WTC11 (cell line): ENCODE data around the gene TNFRSF13B. TPM values are rescaled to one million over a fixed set of nuclear protein-coding genes. Genes with fewer than 3 reads are reported as not detected.

ENCODE experiments used
- ATAC-seq: fragments of 200-7000 bp; cut with Tn5 transposase; 2 replicates; pipeline ENCODE4 v1.10.0; 2021; ENCODE audit warnings: mild to moderate bottlenecking, moderate library complexity
- CTCF ChIA-PET: fragments of 300-600 bp; sonication (Branson Sonifier 250); formaldehyde crosslinking; loops from one replicate; lab custom pipeline; 2021; ENCODE audit warnings: antibody characterized with exemption; lab: Charles Lee
- POLR2A ChIA-PET: fragments of 350-600 bp; sonication (Branson Sonifier 250); formaldehyde crosslinking; loops from one replicate; lab custom pipeline; 2021; ENCODE audit warnings: antibody characterized with exemption; lab: Charles Lee
- DNase-seq: peaks from one replicate; pipeline ENCODE4 v3.0.0; 2021; ENCODE audit warnings: low spot score
- H3K27ac Mint-ChIP-seq: 2 replicates; pipeline ENCODE4 v1.8.0; 2021; ENCODE audit warnings: mixed read lengths
- H3K27me3 Mint-ChIP-seq: 2 replicates; pipeline ENCODE4 v1.8.0; 2021; ENCODE audit warnings: low read depth, mild to moderate bottlenecking, moderate library complexity, mixed read lengths
- H3K36me3 Mint-ChIP-seq: 2 replicates; pipeline ENCODE4 v1.8.0; 2021; ENCODE audit warnings: mixed read lengths
- H3K4me1 Mint-ChIP-seq: 2 replicates; pipeline ENCODE4 v1.8.0; 2022; ENCODE audit warnings: mixed read lengths
- H3K4me3 Mint-ChIP-seq: 2 replicates; pipeline ENCODE4 v1.8.0; 2021; ENCODE audit warnings: mild to moderate bottlenecking, moderate library complexity, mixed read lengths
- H3K9me3 Mint-ChIP-seq: 2 replicates; pipeline ENCODE4 v1.8.0; 2021; ENCODE audit warnings: mixed read lengths
- ATF2 ChIP-seq: sonication (generic); formaldehyde crosslinking; IDR thresholded peaks from 2 replicates; pipeline ENCODE4 v1.8.1; 2022; ENCODE audit warnings: low read depth, missing genetic modification reagents, borderline replicate concordance
- ATF3 ChIP-seq: sonication (generic); formaldehyde crosslinking; conservative IDR thresholded peaks from 2 replicates; pipeline ENCODE4 v1.8.1; 2022; ENCODE audit warnings: mild to moderate bottlenecking, missing genetic modification reagents
- ATF6 ChIP-seq: sonication (generic); formaldehyde crosslinking; IDR thresholded peaks from 2 replicates; pipeline ENCODE4 v1.8.1; 2023; ENCODE audit warnings: mild to moderate bottlenecking, missing genetic modification reagents
- CREB1 ChIP-seq: sonication (generic); formaldehyde crosslinking; IDR thresholded peaks from 2 replicates; pipeline ENCODE4 v1.8.0; 2023; ENCODE audit warnings: mild to moderate bottlenecking, missing genetic modification reagents
- E2F1 ChIP-seq: sonication (generic); formaldehyde crosslinking; IDR thresholded peaks from 2 replicates; pipeline ENCODE4 v1.8.0; 2022; ENCODE audit warnings: mild to moderate bottlenecking, missing genetic modification reagents
- E2F5 ChIP-seq: sonication (generic); formaldehyde crosslinking; IDR thresholded peaks from 2 replicates; pipeline ENCODE4 v1.8.1; 2022; ENCODE audit warnings: mild to moderate bottlenecking, moderate library complexity, missing genetic modification reagents
- HMGA2 ChIP-seq: fragments of 250-450 bp; sonication (Bioruptor Pico); IDR thresholded peaks from 2 replicates; pipeline ENCODE4 v1.4.0; 2021; ENCODE audit warnings: mild to moderate bottlenecking, moderate library complexity
- JAZF1 ChIP-seq: fragments of 250-450 bp; sonication (Bioruptor Pico); IDR thresholded peaks from 2 replicates; pipeline ENCODE4 v1.9.0; 2021; ENCODE audit warnings: moderate library complexity, mild to moderate bottlenecking, inconsistent platforms
- KAT7 ChIP-seq: sonication (generic); formaldehyde crosslinking; IDR thresholded peaks from 2 replicates; pipeline ENCODE4 v1.8.1; 2023; ENCODE audit warnings: missing genetic modification reagents, mild to moderate bottlenecking, borderline replicate concordance
- MXD4 ChIP-seq: fragments of 250-450 bp; sonication (Bioruptor Pico); IDR thresholded peaks from 2 replicates; pipeline ENCODE4 v1.8.0; 2021; ENCODE audit warnings: mild to moderate bottlenecking, moderate library complexity, borderline replicate concordance
- MYBL2 ChIP-seq: sonication (generic); formaldehyde crosslinking; IDR thresholded peaks from 2 replicates; pipeline ENCODE4 v1.8.1; 2023; ENCODE audit warnings: mild to moderate bottlenecking, moderate library complexity, missing genetic modification reagents
- NFE2L1 ChIP-seq: sonication (generic); formaldehyde crosslinking; IDR thresholded peaks from 2 replicates; pipeline ENCODE4 v1.8.1; 2023; ENCODE audit warnings: missing genetic modification reagents
- NR2C2 ChIP-seq: sonication (generic); formaldehyde crosslinking; IDR thresholded peaks from 2 replicates; pipeline ENCODE4 v1.8.0; 2022; ENCODE audit warnings: mild to moderate bottlenecking, missing genetic modification reagents
- TEAD1 ChIP-seq: sonication (generic); formaldehyde crosslinking; IDR thresholded peaks from 2 replicates; pipeline ENCODE4 v1.8.0; 2022; ENCODE audit warnings: mild to moderate bottlenecking, missing genetic modification reagents
- ZBTB43 ChIP-seq: sonication (generic); formaldehyde crosslinking; IDR thresholded peaks from 2 replicates; pipeline ENCODE4 v1.8.1; 2023; ENCODE audit warnings: mild to moderate bottlenecking, missing genetic modification reagents
- ZNF263 ChIP-seq: sonication (generic); formaldehyde crosslinking; IDR thresholded peaks from 2 replicates; pipeline ENCODE4 v1.8.1; 2022; ENCODE audit warnings: low read depth, mild to moderate bottlenecking, moderate library complexity, missing genetic modification reagents
- ZNF317 ChIP-seq: sonication (generic); formaldehyde crosslinking; IDR thresholded peaks from 2 replicates; pipeline ENCODE4 v1.8.1; 2023; ENCODE audit warnings: low read depth, mild to moderate bottlenecking, moderate library complexity, missing genetic modification reagents, borderline replicate concordance
- ZNF416 ChIP-seq: fragments of 250-450 bp; sonication (Bioruptor Pico); IDR thresholded peaks from 2 replicates; pipeline ENCODE4 v1.9.0; 2021; ENCODE audit warnings: mild to moderate bottlenecking, inconsistent platforms
- ZNF423 ChIP-seq: fragments of 250-450 bp; sonication (Bioruptor Pico); IDR thresholded peaks from 2 replicates; pipeline ENCODE4 v2.1.2; 2022; ENCODE audit warnings: mild to moderate bottlenecking, moderate library complexity
- ZNF671 ChIP-seq: fragments of 250-450 bp; sonication (Bioruptor Pico); IDR thresholded peaks from 2 replicates; pipeline ENCODE4 v1.8.0; 2021; ENCODE audit warnings: mild to moderate bottlenecking
- total RNA-seq: library from RNA; stranded (reverse); gene quantifications from 3 replicates; pipeline ENCODE4 v1.2.3, GENCODE V29; 2021

Gene TNFRSF13B
- total RNA-seq, 1 experiment from 2014 or later, result not detected

- peaks cover 9% of the 10 kb centered on the region; the same call in 1 of the 2 replicates for H3K4me1 Mint-ChIP-seq
- POLR2A ChIA-PET, result no interaction called here
- ATAC-seq, result peak; percentile 84
- TF ChIP-seq ZNF423 (CRISPR knock-in tag) (no peak), CREB1 (no peak), ATF2 (CRISPR knock-in tag) (no peak), E2F1 (no peak), MXD4 (no peak), ATF6 (CRISPR knock-in tag) (no peak), ZNF416 (CRISPR knock-in tag) (peak; percentile 96), TEAD1 (CRISPR knock-in tag) (no peak)
- TF ChIP-seq, all 79 proteins: peak for 1
- Mint-ChIP-seq H3K27me3 (no peaks in the 10 kb centered on the region), H3K27ac (no peak overlapping the region), H3K9me3 (no peaks in the 10 kb centered on the region), H3K4me3 (no peak overlapping the region), H3K36me3 (no peaks in the 10 kb centered on the region)
- peak; percentile 74 for DNase-seq
- CTCF ChIA-PET, result interaction anchor here (0.6 to 2.5 kb wide), 6 partner anchors 24 to 205 kb away, joined by 3 to 7 read pairs (median 6); no protein-coding TSS in a partner anchor
These were observed 56.0 kb downstream of the TNFRSF13B start for GRCh38 chr17:16915752-16916556.

GRCh38 chr17:16913463-16913862 is 58.5 kb downstream of the TNFRSF13B start:
- TF ChIP-seq KAT7 (CRISPR knock-in tag) (no peak), ZNF671 (no peak), CREB1 (no peak), JAZF1 (CRISPR knock-in tag) (no peak)
- peaks cover 13% of the 10 kb centered on the region; the same call in 1 of the 2 replicates for H3K4me1 Mint-ChIP-seq
- H3K27ac Mint-ChIP-seq, result no peak overlapping the region
- no peak overlapping the region for H3K4me3 Mint-ChIP-seq
- H3K27me3 Mint-ChIP-seq, result no peaks in the 10 kb centered on the region
- ChIA-PET CTCF (no interaction called here), POLR2A (no interaction called here)
- DNase-seq, result no peak
- no peaks in the 10 kb centered on the region for H3K9me3 Mint-ChIP-seq
- H3K36me3 Mint-ChIP-seq, result no peaks in the 10 kb centered on the region
- ATAC-seq, result no peak

- H3K27ac Mint-ChIP-seq, result no peak overlapping the region
- ChIA-PET POLR2A (no interaction called here), CTCF (interaction anchor here (0.6 to 1.3 kb wide), 3 partner anchors 76 to 230 kb away, joined by 3 to 4 read pairs (median 3); no protein-coding TSS in a partner anchor)
- no peaks in the 10 kb centered on the region for H3K36me3 Mint-ChIP-seq
- ATAC-seq, result no peak
- peaks cover 13% of the 10 kb centered on the region; the same call in 1 of the 2 replicates for H3K4me1 Mint-ChIP-seq
- H3K4me3 Mint-ChIP-seq, result no peak overlapping the region
- DNase-seq, result peak; percentile 4
- no peaks in the 10 kb centered on the region for H3K27me3 Mint-ChIP-seq
- H3K9me3 Mint-ChIP-seq, result no peaks in the 10 kb centered on the region
- TF ChIP-seq ZNF263 (CRISPR knock-in tag) (no peak), HMGA2 (CRISPR knock-in tag) (no peak), E2F5 (CRISPR knock-in tag) (no peak), ATF3 (CRISPR knock-in tag) (no peak), NR2C2 (CRISPR knock-in tag) (no peak), E2F1 (no peak), NFE2L1 (CRISPR knock-in tag) (no peak), ZBTB43 (CRISPR knock-in tag) (no peak), MYBL2 (CRISPR knock-in tag) (no peak), ZNF317 (CRISPR knock-in tag) (no peak)
These were observed 59.6 kb downstream of the TNFRSF13B start for GRCh38 chr17:16912021-16912962.
